Activated CD8-positive, alpha-beta T cell treated with anti-CD3 and anti-CD28 coated beads for 36 hours (primary cell): Measurements from ENCODE around the gene HPGD. TPM values are rescaled to one million over a fixed set of nuclear protein-coding genes. Genes with fewer than 3 reads are reported as not detected.

Experiments used
- ATAC-seq: fragments of 200-7000 bp; cut with Tn5 transposase; one replicate; pipeline ENCODE4 v1.10.0; 2021; ENCODE audit warnings: mild to moderate bottlenecking, moderate library complexity
- CTCF ChIA-PET: fragments of 350-600 bp; sonication (Branson Sonifier 250); formaldehyde crosslinking; loops from one replicate; lab custom pipeline; 2021; ENCODE audit warnings: antibody characterized with exemption; lab: Charles Lee
- POLR2A ChIA-PET: fragments of 350-600 bp; sonication (Branson Sonifier 250); formaldehyde crosslinking; loops from one replicate; lab custom pipeline; 2021; ENCODE audit warnings: antibody characterized with exemption; lab: Charles Lee
- DNase-seq: peaks from one replicate; pipeline ENCODE4 v3.0.0-alpha.2; 2020
- H3K27ac Mint-ChIP-seq: one replicate; pipeline ENCODE4 v1.8.0; 2021; ENCODE audit warnings: mild to moderate bottlenecking, mixed read lengths
- H3K27me3 Mint-ChIP-seq: one replicate; pipeline ENCODE4 v1.8.0; 2021; ENCODE audit warnings: mixed read lengths
- H3K36me3 Mint-ChIP-seq: one replicate; pipeline ENCODE4 v1.8.0; 2021; ENCODE audit warnings: low read depth, mixed read lengths
- H3K4me1 Mint-ChIP-seq: one replicate; pipeline ENCODE4 v1.8.0; 2021; ENCODE audit warnings: low read depth, mixed read lengths
- H3K4me3 Mint-ChIP-seq: one replicate; pipeline ENCODE4 v1.8.0; 2021; ENCODE audit warnings: mild to moderate bottlenecking, moderate library complexity, mixed read lengths
- H3K9me3 Mint-ChIP-seq: one replicate; pipeline ENCODE4 v1.8.0; 2021; ENCODE audit warnings: mixed read lengths
- intact Hi-C: fragments of 100-400 bp; cut with micrococcal nuclease; formaldehyde crosslinking; loops from one replicate; pipeline ENCODE4 v1.10.0; 2022
- total RNA-seq, 2 experiments: library from RNA; stranded (reverse); gene quantifications; one replicate each; pipeline ENCODE4 v1.2.3, GENCODE V29; 2021
- TF ChIP-seq, protein P1 (sequence below): fragments of 200-600 bp; IDR thresholded peaks from one replicate; pipeline ENCODE4 v1.8.0; 2022; ENCODE audit warnings: antibody characterized with exemption, mild to moderate bottlenecking

HPGD gene
- total RNA-seq, 2 experiments from 2014 or later = 4.7 to 5.5 TPM

DNA sequence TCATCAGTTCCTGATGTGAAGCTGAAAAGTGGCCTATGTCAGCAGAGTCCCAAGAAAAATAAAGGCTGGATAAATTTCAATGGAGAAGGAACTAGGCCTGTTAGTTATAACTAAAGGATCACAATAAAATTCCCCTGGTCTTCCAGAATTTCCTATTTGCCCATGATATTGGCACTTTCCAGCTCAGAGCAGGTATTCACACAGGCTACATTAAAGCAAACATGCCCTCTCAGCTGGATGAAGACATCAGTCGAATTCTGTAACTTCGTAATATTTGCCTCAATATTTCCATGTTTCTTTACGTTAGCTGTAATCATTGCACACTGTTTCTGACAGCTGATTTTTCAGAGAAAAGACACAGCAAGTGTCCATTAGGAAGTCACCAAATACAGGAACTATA, 9.5 kb downstream of the HPGD start:
- intact Hi-C loops = no loop called here
- Mint-ChIP-seq H3K9me3 (no peaks in the 10 kb centered on the region), H3K4me3 (no peak overlapping the region), H3K4me1 (peaks cover 3% of the 10 kb centered on the region), H3K27me3 (peaks cover 1% of the 10 kb centered on the region), H3K27ac (no peak overlapping the region), H3K36me3 (no peaks in the 10 kb centered on the region)
- TF ChIP-seq, protein P1, sequence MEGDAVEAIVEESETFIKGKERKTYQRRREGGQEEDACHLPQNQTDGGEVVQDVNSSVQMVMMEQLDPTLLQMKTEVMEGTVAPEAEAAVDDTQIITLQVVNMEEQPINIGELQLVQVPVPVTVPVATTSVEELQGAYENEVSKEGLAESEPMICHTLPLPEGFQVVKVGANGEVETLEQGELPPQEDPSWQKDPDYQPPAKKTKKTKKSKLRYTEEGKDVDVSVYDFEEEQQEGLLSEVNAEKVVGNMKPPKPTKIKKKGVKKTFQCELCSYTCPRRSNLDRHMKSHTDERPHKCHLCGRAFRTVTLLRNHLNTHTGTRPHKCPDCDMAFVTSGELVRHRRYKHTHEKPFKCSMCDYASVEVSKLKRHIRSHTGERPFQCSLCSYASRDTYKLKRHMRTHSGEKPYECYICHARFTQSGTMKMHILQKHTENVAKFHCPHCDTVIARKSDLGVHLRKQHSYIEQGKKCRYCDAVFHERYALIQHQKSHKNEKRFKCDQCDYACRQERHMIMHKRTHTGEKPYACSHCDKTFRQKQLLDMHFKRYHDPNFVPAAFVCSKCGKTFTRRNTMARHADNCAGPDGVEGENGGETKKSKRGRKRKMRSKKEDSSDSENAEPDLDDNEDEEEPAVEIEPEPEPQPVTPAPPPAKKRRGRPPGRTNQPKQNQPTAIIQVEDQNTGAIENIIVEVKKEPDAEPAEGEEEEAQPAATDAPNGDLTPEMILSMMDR = no peak
- ATAC-seq = no peak
- DNase-seq = no peak
- ChIA-PET CTCF (interaction anchor here (0.8 kb wide), 1 partner anchor 9 kb away, joined by 3 read pairs; no protein-coding TSS in a partner anchor), POLR2A (no interaction called here)

- TF ChIP-seq, protein P1 = no peak
- ChIA-PET CTCF (no interaction called here), POLR2A (interaction anchor here (1.5 kb wide), 1 partner anchor 16 kb away, joined by 5 read pairs; the partner anchor contains the start of gene HPGD)
- Mint-ChIP-seq H3K36me3 (no peaks in the 10 kb centered on the region), H3K27me3 (peaks cover 1% of the 10 kb centered on the region), H3K9me3 (no peaks in the 10 kb centered on the region), H3K4me3 (no peak overlapping the region), H3K27ac (no peak overlapping the region), H3K4me1 (no peaks in the 10 kb centered on the region)
- DNase-seq (no peak), ATAC-seq (no peak)
- intact Hi-C loops = no loop called here
Observed at GRCh38 chr4:174505892-174506291, 16.4 kb downstream of the HPGD start.

- ChIA-PET CTCF (no interaction called here), POLR2A (no interaction called here)
- TF ChIP-seq, protein P1 = no peak
- intact Hi-C loops = no loop called here
- no peaks in the 10 kb centered on the region for H3K4me1 Mint-ChIP-seq
- DNase-seq = no peak
- no peaks in the 10 kb centered on the region for H3K9me3 Mint-ChIP-seq
- peaks cover 1% of the 10 kb centered on the region for H3K27me3 Mint-ChIP-seq
- no peak for ATAC-seq
- no peak overlapping the region for H3K4me3 Mint-ChIP-seq
- H3K36me3 Mint-ChIP-seq = no peaks in the 10 kb centered on the region
- no peak overlapping the region for H3K27ac Mint-ChIP-seq
Observed at GRCh38 chr4:174505007-174505406, 17.3 kb downstream of the HPGD start.

DNA sequence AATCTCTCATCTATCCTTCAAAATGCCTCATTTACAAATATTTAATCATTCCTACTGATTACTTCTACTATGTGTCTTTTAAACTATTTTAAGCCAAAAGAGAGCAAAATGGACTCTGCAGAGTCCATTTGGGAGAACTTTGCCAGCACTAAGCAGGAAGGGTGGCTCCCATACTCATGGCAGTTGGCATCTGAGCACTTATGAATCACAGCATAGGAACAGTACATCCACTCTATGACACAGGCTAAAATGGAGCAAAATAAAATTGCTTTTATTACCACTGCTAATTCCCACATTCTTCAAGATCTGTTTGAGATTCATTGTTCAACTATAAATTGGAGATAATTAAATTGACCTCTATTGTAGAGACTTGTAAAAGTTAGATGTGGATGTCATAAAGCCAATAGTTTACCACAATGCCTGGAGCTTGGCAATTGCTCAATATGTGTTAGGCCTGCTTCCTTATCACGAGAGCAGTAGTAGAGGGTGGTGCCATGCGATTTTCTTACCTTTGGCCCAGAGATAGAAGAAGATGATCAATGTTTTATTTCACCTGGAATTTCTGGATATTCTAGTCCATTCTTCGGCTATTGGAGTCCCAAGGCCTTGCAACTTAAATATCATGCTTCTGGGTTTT, 19.1 kb downstream of the HPGD start:
- intact Hi-C loops = no loop called here
- Mint-ChIP-seq H3K36me3 (no peaks in the 10 kb centered on the region), H3K4me3 (no peak overlapping the region), H3K9me3 (no peaks in the 10 kb centered on the region), H3K27me3 (no peaks in the 10 kb centered on the region), H3K4me1 (peaks cover 7% of the 10 kb centered on the region), H3K27ac (no peak overlapping the region)
- DNase-seq = no peak
- ChIA-PET POLR2A (no interaction called here), CTCF (no interaction called here)
- TF ChIP-seq, protein P1 = no peak
- no peak for ATAC-seq

DNA sequence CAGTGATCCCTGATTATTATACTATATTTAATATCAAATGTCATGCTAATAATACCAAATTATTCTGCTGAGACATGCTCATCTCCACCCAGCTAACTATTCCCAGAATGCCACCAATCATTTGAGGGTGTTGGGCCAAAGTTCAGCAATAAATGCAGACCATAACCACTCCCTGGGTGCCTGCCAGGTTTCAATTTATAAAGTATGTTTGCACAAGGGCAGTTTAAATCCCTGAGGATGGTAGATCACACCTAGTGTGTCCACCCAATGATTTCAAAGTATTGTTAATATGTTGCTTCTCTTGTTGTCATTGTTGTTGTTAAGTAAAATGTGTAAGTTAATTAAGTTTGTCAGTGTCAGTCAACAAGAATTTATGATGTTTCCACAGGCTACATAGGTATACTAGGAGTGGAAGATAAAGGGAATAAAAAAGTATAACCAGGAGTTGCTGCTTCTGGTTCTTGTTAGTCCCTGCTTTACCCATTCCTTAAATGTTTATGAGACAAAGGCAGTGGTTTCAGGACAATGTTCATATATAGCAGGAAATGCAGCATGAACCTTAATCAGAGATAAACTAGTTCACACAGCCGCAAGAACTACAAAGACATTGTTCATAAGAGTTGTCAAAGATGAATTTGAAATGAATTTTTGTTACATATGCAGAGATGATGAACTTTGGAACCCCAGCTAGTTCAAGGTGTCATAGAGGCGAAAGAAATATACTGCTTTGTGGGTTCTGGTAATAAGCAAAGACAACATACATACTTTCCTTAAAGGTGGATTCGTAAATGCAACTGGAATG, 25.5 kb downstream of the HPGD start:
- H3K36me3 Mint-ChIP-seq = no peaks in the 10 kb centered on the region
- no peak overlapping the region for H3K27ac Mint-ChIP-seq
- H3K9me3 Mint-ChIP-seq = no peaks in the 10 kb centered on the region
- ATAC-seq (no peak), DNase-seq (no peak)
- ChIA-PET POLR2A (no interaction called here), CTCF (no interaction called here)
- intact Hi-C loops = no loop called here
- TF ChIP-seq, protein P1 = no peak
- no peaks in the 10 kb centered on the region for H3K27me3 Mint-ChIP-seq
- H3K4me1 Mint-ChIP-seq = peaks cover 13% of the 10 kb centered on the region
- peak overlapping the region; percentile 6 for H3K4me3 Mint-ChIP-seq
